Daoy (cell line): ENCODE results near the gene MARCO. TPM values are rescaled to one million over a fixed set of nuclear protein-coding genes. Genes with fewer than 3 reads are reported as not detected.
"Not testable (repeated sequence)": the region's sequence is repeated elsewhere in the genome, so short reads cannot be mapped to it uniquely, and the experiment has no call there.

ENCODE experiments used
- DNase-seq: peaks from one replicate; pipeline ENCODE4 v3.0.0-alpha.2; 2015; ENCODE audit warnings: low read depth
- total RNA-seq: library from RNA; depleted of rRNA; stranded (reverse); fragments of >200 nt; shearing (Covaris generic); gene quantifications from 2 replicates; pipeline ENCODE4 v1.2.3, GENCODE V29; 2014

MARCO gene
- total RNA-seq, 1 experiment from 2014 or later: not detected

- peak; percentile 42 for DNase-seq
These were observed 32.4 kb downstream of the MARCO start for GRCh38 chr2:118974103-118974993.

GRCh38 chr2:118975133-118975532 is 33.1 kb downstream of the MARCO start:
- DNase-seq: no peak

GRCh38 chr2:118978064-118978463 is 36.1 kb downstream of the MARCO start:
- no peak for DNase-seq

GRCh38 chr2:118979152-118979861 is 37.3 kb downstream of the MARCO start:
- no peak for DNase-seq

GRCh38 chr2:118980022-118980421 is 38.0 kb downstream of the MARCO start:
- DNase-seq: no peak

- no peak for DNase-seq
These were observed 38.6 kb downstream of the MARCO start for GRCh38 chr2:118980573-118980972.

- no peak for DNase-seq
These were observed 39.6 kb downstream of the MARCO start for GRCh38 chr2:118981632-118982031.

GRCh38 chr2:118982039-118982438 is 40.0 kb downstream of the MARCO start:
- no peak for DNase-seq

- DNase-seq: no peak
These were observed 41.1 kb downstream of the MARCO start for GRCh38 chr2:118983133-118983532.

GRCh38 chr2:118983915-118984314 is 41.9 kb downstream of the MARCO start:
- DNase-seq: no peak

GRCh38 chr2:118986738-118987137 is 44.7 kb downstream of the MARCO start:
- no peak for DNase-seq

- peak; percentile 30 for DNase-seq
These were observed 45.9 kb downstream of the MARCO start for GRCh38 chr2:118987886-118988285.

- DNase-seq: no peak
These were observed 46.7 kb downstream of the MARCO start for GRCh38 chr2:118988706-118989105.

- DNase-seq: no peak
These were observed 47.5 kb downstream of the MARCO start for GRCh38 chr2:118989481-118989880.

- DNase-seq: no peak
These were observed 49.0 kb downstream of the MARCO start for GRCh38 chr2:118990757-118991545.

GRCh38 chr2:118991554-118991953 is 49.6 kb downstream of the MARCO start:
- no peak for DNase-seq

- DNase-seq: peak; percentile 80
These were observed 50.9 kb downstream of the MARCO start for GRCh38 chr2:118992740-118993391.

GRCh38 chr2:118993392-118993752 is 51.4 kb downstream of the MARCO start:
- DNase-seq: no peak

- DNase-seq: no peak
These were observed 52.2 kb downstream of the MARCO start for GRCh38 chr2:118994172-118994700.

- no peak for DNase-seq
These were observed 52.8 kb downstream of the MARCO start for GRCh38 chr2:118994778-118995177.

- DNase-seq: not testable (repeated sequence)
These were observed 61.9 kb downstream of the MARCO start for GRCh38 chr2:119003856-119004255.
